HCT116 (cell line): ENCODE measurements around the gene SRPK3.
A peak's percentile ranks its signal among the peaks of the same experiment; 100 is the strongest.

ENCODE experiments used
- CTCF ChIP-seq, 3 experiments: fragments of 200-600 bp in 1 of 3; sonication (generic) in 1 of 3; IDR thresholded peaks in 2 of 3; conservative IDR thresholded peaks in 1 of 3; 2 replicates each; pipeline ENCODE4 v1.5.1; 2012 to 2017; ENCODE audit warnings: low read depth in 2 of 3, low read length in 2 of 3, antibody characterized with exemption in 1 of 3, borderline replicate concordance in 1 of 3, control low read depth in 1 of 3, mild to moderate bottlenecking in 1 of 3, mixed read lengths in 1 of 3, mixed run types in 1 of 3, moderate library complexity in 1 of 3; ENCODE audit not compliant: insufficient read depth in 1 of 3
- EZH2 ChIP-seq: fragments of 200-600 bp; sonication (generic); IDR thresholded peaks from 2 replicates; pipeline ENCODE4 v1.6.1; 2017; ENCODE audit warnings: antibody characterized with exemption, mixed run types
- EZH2phosphoT487 ChIP-seq: fragments of 200-600 bp; IDR thresholded peaks from 2 replicates; pipeline ENCODE4 v1.6.1; 2018; ENCODE audit warnings: antibody characterized with exemption, borderline replicate concordance
- JUND ChIP-seq: IDR thresholded peaks from 2 replicates; pipeline ENCODE4 v1.6.1; 2012

GRCh38 chrX:153778684-153779101 is 2.1 kb upstream of the SRPK3 start:
- peak in 1 of 3 experiments; percentile 15; a peak in 1 of 6 replicates for TF ChIP-seq CTCF (IDR thresholded peaks at IDR 0.05 in 2 of 3, conservative IDR thresholded peaks at IDR 0.05 in 1 of 3; ENCODE audit: borderline replicate concordance in 1 of 3, insufficient read depth in 1 of 3, low read depth in 2 of 3, low read length in 2 of 3)
- no peak for TF ChIP-seq EZH2
- TF ChIP-seq JUND, result no peak
- TF ChIP-seq EZH2phosphoT487, result no peak
